Ishikawa (cell line): Measurements from ENCODE around the gene MAP1B.

Experiments
- EP300 ChIP-seq: IDR thresholded peaks from 2 replicates; pipeline ENCODE4 v1.6.1; 2012; ENCODE audit warnings: borderline replicate concordance
- FOXM1 ChIP-seq: IDR thresholded peaks from 2 replicates; pipeline ENCODE4 v1.6.1; 2012; ENCODE audit warnings: low read depth, borderline replicate concordance
- RAD21 ChIP-seq: IDR thresholded peaks from 2 replicates; pipeline ENCODE4 v1.6.1; 2012; ENCODE audit warnings: low read depth
- TAF1 ChIP-seq: IDR thresholded peaks from 2 replicates; pipeline ENCODE4 v1.6.1; 2012; ENCODE audit warnings: low read depth, mild to moderate bottlenecking
- TCF12 ChIP-seq: IDR thresholded peaks from 2 replicates; pipeline ENCODE4 v1.6.1; 2012; ENCODE audit warnings: low read depth
- YY1 ChIP-seq: IDR thresholded peaks from 2 replicates; pipeline ENCODE4 v1.6.1; 2012; ENCODE audit warnings: low read depth
- TF ChIP-seq, protein P1 (sequence below): IDR thresholded peaks from 2 replicates; pipeline ENCODE4 v1.6.1; 2012; ENCODE audit warnings: low read depth, mild to moderate bottlenecking

GRCh38 chr5:72167257-72167656 is 60.0 kb downstream of the MAP1B start:
- TF ChIP-seq, protein P1, sequence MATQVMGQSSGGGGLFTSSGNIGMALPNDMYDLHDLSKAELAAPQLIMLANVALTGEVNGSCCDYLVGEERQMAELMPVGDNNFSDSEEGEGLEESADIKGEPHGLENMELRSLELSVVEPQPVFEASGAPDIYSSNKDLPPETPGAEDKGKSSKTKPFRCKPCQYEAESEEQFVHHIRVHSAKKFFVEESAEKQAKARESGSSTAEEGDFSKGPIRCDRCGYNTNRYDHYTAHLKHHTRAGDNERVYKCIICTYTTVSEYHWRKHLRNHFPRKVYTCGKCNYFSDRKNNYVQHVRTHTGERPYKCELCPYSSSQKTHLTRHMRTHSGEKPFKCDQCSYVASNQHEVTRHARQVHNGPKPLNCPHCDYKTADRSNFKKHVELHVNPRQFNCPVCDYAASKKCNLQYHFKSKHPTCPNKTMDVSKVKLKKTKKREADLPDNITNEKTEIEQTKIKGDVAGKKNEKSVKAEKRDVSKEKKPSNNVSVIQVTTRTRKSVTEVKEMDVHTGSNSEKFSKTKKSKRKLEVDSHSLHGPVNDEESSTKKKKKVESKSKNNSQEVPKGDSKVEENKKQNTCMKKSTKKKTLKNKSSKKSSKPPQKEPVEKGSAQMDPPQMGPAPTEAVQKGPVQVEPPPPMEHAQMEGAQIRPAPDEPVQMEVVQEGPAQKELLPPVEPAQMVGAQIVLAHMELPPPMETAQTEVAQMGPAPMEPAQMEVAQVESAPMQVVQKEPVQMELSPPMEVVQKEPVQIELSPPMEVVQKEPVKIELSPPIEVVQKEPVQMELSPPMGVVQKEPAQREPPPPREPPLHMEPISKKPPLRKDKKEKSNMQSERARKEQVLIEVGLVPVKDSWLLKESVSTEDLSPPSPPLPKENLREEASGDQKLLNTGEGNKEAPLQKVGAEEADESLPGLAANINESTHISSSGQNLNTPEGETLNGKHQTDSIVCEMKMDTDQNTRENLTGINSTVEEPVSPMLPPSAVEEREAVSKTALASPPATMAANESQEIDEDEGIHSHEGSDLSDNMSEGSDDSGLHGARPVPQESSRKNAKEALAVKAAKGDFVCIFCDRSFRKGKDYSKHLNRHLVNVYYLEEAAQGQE, result no peak
- TF ChIP-seq YY1 (no peak), RAD21 (no peak), FOXM1 (no peak), TCF12 (no peak), EP300 (no peak), TAF1 (no peak)
